Measurements from ENCODE around the gene VKORC1. TPM values are rescaled to one million over a fixed set of nuclear protein-coding genes. Genes with fewer than 3 reads are reported as not detected.
A peak's percentile ranks its signal among the peaks of the same experiment; 100 is the strongest.
"Not testable (repeated sequence)": the region's sequence is repeated elsewhere in the genome, so short reads cannot be mapped to it uniquely, and the experiment has no call there.

The VKORC1 gene
- total RNA-seq, 1 donor from 2014 or later: 53.0 TPM

DNA sequence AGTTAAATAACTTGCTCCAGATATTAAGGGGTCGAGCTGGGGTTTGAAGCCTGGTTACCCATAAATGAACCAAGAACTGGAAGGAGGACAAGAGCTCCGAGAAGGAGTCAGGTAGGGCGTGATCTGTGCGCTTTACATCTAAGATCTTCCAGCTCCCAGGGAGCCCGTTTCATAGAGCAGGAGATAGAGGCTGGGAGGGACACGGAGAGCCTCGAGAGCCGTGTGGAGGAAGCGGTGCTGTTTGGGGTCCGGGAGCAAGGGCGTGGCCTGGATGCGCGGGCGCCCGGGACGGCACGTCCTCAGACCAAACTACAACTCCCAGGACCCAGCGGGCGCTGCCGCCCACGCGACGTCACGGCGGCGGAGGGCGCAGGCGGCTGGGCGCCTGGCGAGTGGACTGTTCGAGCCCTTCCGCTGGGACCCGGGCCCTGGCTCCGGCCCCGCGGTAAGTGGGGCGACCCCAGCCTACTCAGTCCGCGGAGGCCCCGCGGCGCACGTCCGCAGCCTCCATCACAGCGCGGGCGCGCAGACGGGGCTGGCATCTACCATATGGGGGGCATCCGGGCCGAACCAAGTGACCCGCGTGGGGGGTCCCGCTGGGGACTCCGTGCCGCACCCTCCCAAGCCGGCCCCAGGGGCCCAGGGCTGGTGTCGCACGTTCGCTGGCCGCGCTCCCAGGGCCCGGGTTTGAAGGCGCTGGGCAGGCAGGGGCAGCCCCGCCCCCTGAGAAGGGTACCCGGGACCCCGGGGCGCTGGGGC, 13.6 kb upstream of the VKORC1 start, which contains the start of gene BCKDK:
Gene BCKDK (plus strand): TSS at position 352 of the 759 bp plus-strand sequence. CDS start 838 bp downstream, outside the sequence.
- no peaks in the 10 kb centered on the region for H3K9me3 Mint-ChIP-seq
- peak; percentile 69 for DNase-seq (ENCODE audit: low spot score)
- no peaks in the 10 kb centered on the region for H3K27me3 Mint-ChIP-seq (ENCODE audit: insufficient read depth)
- peak within 1 kb of the TSS; percentile 84 for H3K4me3 Mint-ChIP-seq
- intact Hi-C loops (cut with micrococcal nuclease): loop anchor here (2.0 to 5.0 kb wide), 5 partner anchors 13 to 351 kb away; partner anchors contain the start of genes ARMC5, FBXL19 and VKORC1
- peak within 1 kb of the TSS; percentile 86 for H3K27ac Mint-ChIP-seq
- H3K36me3 Mint-ChIP-seq (ENCODE audit: low read depth): peaks cover 21% of the 10 kb centered on the region
- peaks cover 22% of the 10 kb centered on the region for H3K4me1 Mint-ChIP-seq (ENCODE audit: low read depth)

DNA sequence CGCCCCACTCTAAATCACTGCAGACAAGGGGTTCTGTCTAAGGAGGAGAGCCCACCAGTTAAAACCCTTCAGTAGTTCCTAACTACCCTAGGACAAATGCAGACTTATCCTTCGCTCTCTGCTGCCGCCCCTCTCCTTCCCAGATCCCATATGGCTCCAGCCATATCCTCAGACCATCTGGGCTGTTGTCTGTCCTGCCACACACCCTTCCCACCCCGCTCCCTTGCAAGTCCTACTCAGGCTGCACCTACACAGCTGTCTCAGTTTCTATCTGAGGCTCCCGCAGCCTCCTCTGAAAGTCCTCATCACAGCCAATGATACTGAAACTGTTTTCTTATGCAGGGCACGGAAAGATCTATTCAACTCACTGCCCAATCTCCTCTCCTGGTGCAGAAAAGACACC, 12.9 kb upstream of the VKORC1 start:
- intact Hi-C loops (cut with micrococcal nuclease): loop anchor here (2.0 to 5.0 kb wide), 3 partner anchors 33 to 245 kb away; partner anchors contain the start of genes ZNF646 and ZNF668
- Mint-ChIP-seq H3K9me3 (no peaks in the 10 kb centered on the region), H3K27me3 (ENCODE audit: insufficient read depth) (no peaks in the 10 kb centered on the region), H3K27ac (peak overlapping the region; percentile 86), H3K4me3 (peak overlapping the region; percentile 84), H3K4me1 (ENCODE audit: low read depth) (peaks cover 22% of the 10 kb centered on the region), H3K36me3 (ENCODE audit: low read depth) (peaks cover 19% of the 10 kb centered on the region)
- no peak for DNase-seq (ENCODE audit: low spot score)

DNA sequence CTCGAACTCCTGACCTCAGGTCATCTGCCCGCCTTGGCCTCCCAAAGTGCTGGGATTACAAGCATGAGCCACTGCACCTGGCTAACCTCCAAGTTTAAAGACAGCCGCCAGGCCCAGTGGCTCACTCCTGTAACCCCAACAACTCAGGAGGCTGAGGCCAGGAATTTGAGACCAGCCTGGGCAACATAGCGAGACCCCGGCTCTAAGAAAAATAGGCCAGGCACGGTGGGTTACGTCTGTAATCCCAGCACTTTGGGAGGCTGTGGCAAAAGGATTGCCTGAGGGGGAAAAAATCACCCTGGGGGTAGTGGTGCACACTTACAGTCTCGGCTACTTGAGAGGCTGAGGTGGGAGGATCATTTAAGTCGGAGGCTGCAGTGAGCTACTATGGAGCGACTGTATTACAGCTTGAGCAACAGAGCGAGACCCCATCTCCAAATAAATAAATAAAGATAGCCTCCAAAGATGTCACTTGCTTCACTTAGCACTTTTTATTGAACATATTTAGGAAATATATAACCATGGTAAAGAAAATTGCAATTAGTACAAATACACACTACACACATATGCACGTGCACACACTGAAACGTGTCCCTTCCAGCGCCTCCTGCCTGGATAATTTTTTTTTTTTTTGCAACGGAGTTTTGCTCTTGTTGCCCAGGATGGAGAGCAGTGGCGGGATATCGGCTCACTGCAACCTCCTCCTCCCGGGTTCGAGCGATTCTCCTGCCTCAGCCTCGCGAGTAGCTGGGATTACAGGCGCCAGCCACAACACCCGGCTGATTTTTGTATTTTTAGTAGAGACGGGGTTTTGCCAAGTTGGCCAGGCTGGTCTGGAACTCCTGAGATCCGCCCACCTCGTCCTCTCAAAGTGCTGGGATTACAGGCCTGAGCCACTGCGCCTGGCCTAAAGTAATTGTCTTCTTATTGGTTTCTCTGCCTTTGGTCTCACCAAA, 12.2 kb upstream of the VKORC1 start:
- Mint-ChIP-seq H3K9me3 (no peaks in the 10 kb centered on the region), H3K27me3 (ENCODE audit: insufficient read depth) (no peaks in the 10 kb centered on the region), H3K4me3 (peak overlapping the region; percentile 84), H3K36me3 (ENCODE audit: low read depth) (peaks cover 17% of the 10 kb centered on the region), H3K4me1 (ENCODE audit: low read depth) (peaks cover 22% of the 10 kb centered on the region), H3K27ac (peak overlapping the region; percentile 86)
- no peak for DNase-seq (ENCODE audit: low spot score)
- intact Hi-C loops (cut with micrococcal nuclease): loop anchor here (2.0 to 5.0 kb wide), 3 partner anchors 32 to 246 kb away; partner anchors contain the start of genes ZNF646 and ZNF668

DNA sequence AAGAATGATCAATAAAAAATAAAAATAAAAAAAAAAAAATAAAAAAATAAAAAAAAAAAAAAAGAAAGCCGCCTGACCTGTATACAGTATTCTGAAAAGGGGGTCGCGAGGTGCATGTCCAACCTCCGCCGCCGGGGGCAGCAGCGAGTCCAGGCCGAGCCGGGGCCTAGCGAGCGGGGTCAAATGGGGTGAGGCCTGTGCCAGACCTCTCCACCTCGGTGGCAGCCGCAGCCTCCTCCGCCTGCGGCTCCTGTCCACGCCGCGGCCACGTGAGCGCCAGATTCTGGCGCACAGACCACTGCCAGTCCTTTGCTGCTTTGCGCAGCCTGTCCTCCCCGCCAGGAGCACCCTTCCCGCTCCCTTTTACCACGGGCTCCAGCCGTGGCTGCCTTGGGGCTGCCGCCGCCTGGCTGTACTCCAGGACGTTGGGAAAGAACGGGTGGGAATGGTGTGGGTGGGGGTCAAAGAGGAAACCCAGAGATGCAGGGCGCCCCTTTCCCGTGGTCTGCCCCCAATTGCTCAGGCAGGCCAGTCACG, 11.1 kb upstream of the VKORC1 start:
- Mint-ChIP-seq H3K27me3 (ENCODE audit: insufficient read depth) (no peaks in the 10 kb centered on the region), H3K4me1 (ENCODE audit: low read depth) (peaks cover 22% of the 10 kb centered on the region), H3K9me3 (no peaks in the 10 kb centered on the region), H3K36me3 (ENCODE audit: low read depth) (peaks cover 12% of the 10 kb centered on the region), H3K4me3 (no peak overlapping the region), H3K27ac (no peak overlapping the region)
- intact Hi-C loops (cut with micrococcal nuclease): loop anchor here (2.0 to 5.0 kb wide), 3 partner anchors 31 to 247 kb away; partner anchors contain the start of genes ZNF646 and ZNF668
- peak; percentile 72 for DNase-seq (ENCODE audit: low spot score)

DNA sequence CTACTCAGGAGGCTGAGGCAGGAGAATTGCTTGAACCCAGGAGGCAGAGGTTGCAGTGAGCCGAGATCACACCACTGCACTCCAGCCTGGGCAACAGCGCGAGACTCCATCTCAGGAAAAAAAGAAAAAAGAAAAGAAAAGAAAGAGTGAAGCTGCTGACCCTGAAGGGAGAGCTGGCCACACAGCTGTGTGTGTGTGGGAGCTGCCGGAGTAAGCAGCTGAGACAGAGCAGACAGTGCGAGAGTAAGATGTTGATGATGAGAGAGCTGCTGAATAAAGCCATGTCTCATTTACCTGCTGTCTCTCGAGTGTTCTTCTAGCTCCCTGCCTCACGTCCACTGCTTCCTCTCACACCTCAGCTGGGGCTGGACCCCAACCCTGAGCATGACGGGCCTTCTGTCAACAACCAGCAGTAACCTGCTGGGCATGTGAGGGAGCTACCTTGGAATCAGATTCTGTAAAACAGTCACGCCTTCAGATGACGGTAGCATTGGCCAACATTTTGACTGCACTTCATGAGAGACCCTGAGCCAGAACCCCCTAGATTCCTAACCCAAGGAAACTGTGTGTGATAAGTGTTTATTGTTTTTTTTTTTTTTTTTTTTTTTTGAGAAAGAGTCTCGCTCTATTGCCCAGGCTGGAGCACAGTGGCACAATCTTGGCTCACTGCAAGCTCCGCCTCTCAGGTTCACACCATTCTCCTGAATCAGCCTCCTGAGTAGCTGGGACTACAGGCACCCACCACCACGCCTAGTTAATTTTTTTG, 6.5 kb upstream of the VKORC1 start:
- H3K36me3 Mint-ChIP-seq (ENCODE audit: low read depth); DNase-seq (ENCODE audit: low spot score); intact Hi-C loops (cut with micrococcal nuclease); H3K27ac Mint-ChIP-seq; H3K4me3 Mint-ChIP-seq; H3K9me3 Mint-ChIP-seq; H3K4me1 Mint-ChIP-seq (ENCODE audit: low read depth); H3K27me3 Mint-ChIP-seq (ENCODE audit: insufficient read depth): not testable (repeated sequence)

DNA sequence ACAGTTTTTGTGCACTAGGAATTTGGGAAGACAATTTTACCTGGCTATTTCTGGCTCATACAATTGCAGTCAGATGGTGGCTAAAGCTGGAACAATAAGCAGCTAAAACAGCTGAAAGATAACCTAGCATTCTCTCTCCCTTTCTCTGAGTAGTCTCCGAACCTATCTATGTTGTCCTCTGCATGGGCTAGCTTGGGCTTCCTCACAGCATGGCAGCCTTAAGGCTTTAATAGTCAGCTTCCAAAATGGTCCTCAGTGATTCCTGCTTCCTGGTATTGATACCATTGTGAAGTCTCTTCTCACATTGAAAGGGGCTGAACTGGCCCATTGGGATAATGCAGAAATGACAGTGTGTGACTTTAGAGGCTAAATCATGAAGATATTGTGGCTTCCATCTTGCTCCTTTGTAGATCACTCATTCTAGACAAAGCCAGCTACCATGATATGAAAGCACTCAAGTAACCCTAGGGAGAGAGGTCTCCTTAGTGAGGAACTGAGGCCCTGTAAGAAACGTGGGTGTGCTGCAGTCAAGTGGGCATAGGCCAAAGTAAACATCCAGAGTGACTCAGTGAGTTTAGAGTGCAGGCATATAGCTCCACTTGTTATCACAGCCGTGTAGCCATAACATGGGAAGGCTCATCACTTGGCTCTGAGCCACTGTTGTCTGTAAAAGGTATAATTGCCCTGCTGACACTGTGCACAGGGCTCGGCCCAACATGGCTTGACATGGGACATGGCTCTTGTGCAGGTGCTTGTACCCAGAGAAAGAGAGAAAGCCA, 5.5 kb upstream of the VKORC1 start:
- no peak for DNase-seq (ENCODE audit: low spot score)
- no peak overlapping the region for H3K27ac Mint-ChIP-seq
- no peaks in the 10 kb centered on the region for H3K9me3 Mint-ChIP-seq
- H3K27me3 Mint-ChIP-seq (ENCODE audit: insufficient read depth): peaks cover 1% of the 10 kb centered on the region
- H3K4me1 Mint-ChIP-seq (ENCODE audit: low read depth): peaks cover 12% of the 10 kb centered on the region
- no peak overlapping the region for H3K4me3 Mint-ChIP-seq
- intact Hi-C loops (cut with micrococcal nuclease): no loop called here
- H3K36me3 Mint-ChIP-seq (ENCODE audit: low read depth): no peaks in the 10 kb centered on the region

DNA sequence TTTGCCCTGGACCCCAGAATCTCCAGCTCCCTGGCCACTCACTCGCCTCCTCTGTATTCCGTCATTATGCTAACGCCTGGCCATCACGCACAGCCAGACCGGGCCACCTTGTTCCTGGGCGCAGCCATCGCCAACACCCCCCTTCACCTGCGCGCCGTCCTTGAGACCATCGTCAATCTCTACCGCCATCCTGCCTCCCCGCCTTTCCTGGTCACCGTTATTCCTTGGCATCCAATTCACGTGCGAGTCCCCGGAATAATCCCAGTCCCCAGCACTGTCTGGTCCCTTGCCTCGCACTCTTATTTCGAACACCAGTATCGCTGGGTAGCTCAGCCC, 541 bp downstream of the VKORC1 start:
- H3K27ac Mint-ChIP-seq: peak overlapping the region; percentile 82
- H3K9me3 Mint-ChIP-seq: no peaks in the 10 kb centered on the region
- H3K36me3 Mint-ChIP-seq (ENCODE audit: low read depth): peaks cover 5% of the 10 kb centered on the region
- DNase-seq (ENCODE audit: low spot score): no peak
- intact Hi-C loops (cut with micrococcal nuclease): loop anchor here (1.0 to 5.0 kb wide), 9 partner anchors 15 to 348 kb away; partner anchors contain the start of genes BCKDK, FBXL19, KAT8 and SETD1A
- H3K4me1 Mint-ChIP-seq (ENCODE audit: low read depth): peaks cover 27% of the 10 kb centered on the region
- peak overlapping the region; percentile 95 for H3K4me3 Mint-ChIP-seq
- no peaks in the 10 kb centered on the region for H3K27me3 Mint-ChIP-seq (ENCODE audit: insufficient read depth)

DNA sequence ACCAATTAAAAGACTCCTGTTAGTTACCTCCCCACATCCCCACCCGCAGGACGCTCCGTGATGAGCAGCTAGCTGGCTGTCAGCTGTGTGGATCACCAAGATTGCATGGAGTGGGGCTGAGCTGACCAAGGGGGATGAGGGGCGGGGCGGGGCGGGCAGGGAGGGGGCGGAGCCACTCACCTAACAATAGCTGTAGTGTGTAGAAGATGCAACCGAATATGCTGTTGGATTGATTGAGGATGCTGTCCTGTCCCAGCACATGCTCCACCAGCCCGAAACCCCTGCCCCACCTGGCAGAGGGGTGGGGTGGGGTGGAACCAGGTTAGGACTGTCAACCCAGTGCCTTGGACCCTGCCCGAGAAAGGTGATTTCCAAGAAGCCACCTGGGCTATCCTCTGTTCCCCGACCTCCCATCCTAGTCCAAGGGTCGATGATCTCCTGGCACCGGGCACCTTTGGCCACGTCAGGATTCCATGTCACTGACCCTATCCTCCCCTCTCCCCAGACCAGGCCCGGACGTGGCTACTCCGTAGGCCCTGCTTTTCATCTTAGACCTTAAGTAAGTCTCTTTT, 1.4 kb downstream of the VKORC1 start:
- Mint-ChIP-seq H3K36me3 (ENCODE audit: low read depth) (peaks cover 5% of the 10 kb centered on the region), H3K4me3 (peak overlapping the region; percentile 71)

DNA sequence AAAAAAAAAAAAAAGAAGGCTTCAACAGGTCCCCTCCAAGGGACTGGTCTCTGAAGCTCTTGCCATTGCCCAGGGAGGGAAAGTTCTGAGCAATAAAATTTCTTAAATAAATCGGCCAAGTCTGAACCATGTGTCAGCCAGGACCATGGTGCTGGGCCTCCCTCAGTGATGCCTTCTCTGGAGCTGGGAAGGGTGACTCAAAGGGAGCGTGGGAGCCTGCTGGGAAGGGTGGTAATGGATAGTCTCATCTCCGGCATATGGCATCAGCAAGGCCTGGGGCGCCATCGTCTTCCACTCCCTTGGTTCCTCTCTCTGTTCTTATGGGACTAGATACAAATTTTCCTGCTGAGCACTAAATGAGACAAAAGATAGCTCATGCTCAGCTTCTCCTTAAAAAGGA, 2.3 kb downstream of the VKORC1 start:
- Mint-ChIP-seq H3K4me3 (peak overlapping the region; percentile 56), H3K27me3 (ENCODE audit: insufficient read depth) (no peaks in the 10 kb centered on the region), H3K36me3 (ENCODE audit: low read depth) (peaks cover 5% of the 10 kb centered on the region), H3K27ac (no peak overlapping the region), H3K4me1 (ENCODE audit: low read depth) (peaks cover 27% of the 10 kb centered on the region), H3K9me3 (no peaks in the 10 kb centered on the region)
- intact Hi-C loops (cut with micrococcal nuclease): loop anchor here (5.0 kb wide), 1 partner anchor 350 kb away; the partner anchor contains the start of gene ZNF843
- no peak for DNase-seq (ENCODE audit: low spot score)

More for the DNA sequence above, 1.4 kb downstream of the VKORC1 start:
- H3K27ac Mint-ChIP-seq: no peak overlapping the region
- intact Hi-C loops (cut with micrococcal nuclease): loop anchor here (5.0 kb wide), 1 partner anchor 349 kb away; the partner anchor contains the start of gene ZNF843
- no peak for DNase-seq (ENCODE audit: low spot score)
- H3K9me3 Mint-ChIP-seq: no peaks in the 10 kb centered on the region
- H3K27me3 Mint-ChIP-seq (ENCODE audit: insufficient read depth): no peaks in the 10 kb centered on the region
- peaks cover 27% of the 10 kb centered on the region for H3K4me1 Mint-ChIP-seq (ENCODE audit: low read depth)

DNA sequence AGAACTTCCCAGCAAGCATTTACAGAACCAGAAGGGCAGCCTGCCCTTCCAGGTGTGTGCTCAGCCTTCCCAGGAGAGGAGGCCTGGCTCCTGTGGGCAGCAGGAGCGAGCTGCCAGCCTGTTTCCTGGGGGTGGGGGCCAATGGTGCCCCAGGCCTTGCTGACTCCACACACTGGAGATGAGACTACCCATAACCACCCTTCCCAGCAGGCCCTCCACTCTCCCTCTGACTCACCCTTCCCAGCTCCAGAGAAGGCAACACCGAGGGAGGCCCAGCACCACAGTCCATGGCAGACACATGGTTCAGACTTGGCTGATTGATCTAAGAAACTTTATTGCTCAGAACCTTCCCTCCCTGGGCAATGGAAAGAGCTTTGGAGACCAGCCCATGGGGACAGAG, 4.1 kb downstream of the VKORC1 start:
- H3K27me3 Mint-ChIP-seq (ENCODE audit: insufficient read depth): no peaks in the 10 kb centered on the region
- intact Hi-C loops (cut with micrococcal nuclease): loop anchor here (5.0 kb wide), 1 partner anchor 352 kb away; the partner anchor contains the start of gene ZNF843
- no peak for DNase-seq (ENCODE audit: low spot score)
- peaks cover 8% of the 10 kb centered on the region for H3K36me3 Mint-ChIP-seq (ENCODE audit: low read depth)
- H3K4me1 Mint-ChIP-seq (ENCODE audit: low read depth): peaks cover 18% of the 10 kb centered on the region
- no peak overlapping the region for H3K4me3 Mint-ChIP-seq
- H3K27ac Mint-ChIP-seq: peak overlapping the region; percentile 23
- no peaks in the 10 kb centered on the region for H3K9me3 Mint-ChIP-seq

DNA sequence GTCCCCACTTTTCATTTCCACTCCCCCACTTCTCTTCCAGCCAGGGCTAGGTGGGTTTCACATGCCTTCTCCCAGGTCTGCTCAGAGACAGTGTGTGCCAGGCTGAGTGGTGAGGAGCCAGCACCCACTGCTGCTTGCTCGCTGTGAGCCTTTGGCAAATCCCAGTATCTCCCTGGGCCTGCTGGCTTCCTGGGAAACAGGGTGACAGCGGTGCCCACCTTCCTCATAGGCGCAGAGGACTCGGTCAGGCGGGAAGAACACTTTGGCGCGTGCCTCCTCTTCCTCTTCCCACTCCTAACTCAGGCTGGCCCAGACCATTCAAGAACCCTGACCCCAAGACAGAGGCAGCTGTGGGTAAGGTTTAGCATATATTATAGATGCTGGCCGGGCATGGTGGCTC, 5.4 kb downstream of the VKORC1 start:
- intact Hi-C loops (cut with micrococcal nuclease): no loop called here
- no peak overlapping the region for H3K27ac Mint-ChIP-seq
- no peak for DNase-seq (ENCODE audit: low spot score)
- peaks cover 10% of the 10 kb centered on the region for H3K36me3 Mint-ChIP-seq (ENCODE audit: low read depth)
- H3K27me3 Mint-ChIP-seq (ENCODE audit: insufficient read depth): no peaks in the 10 kb centered on the region
- H3K9me3 Mint-ChIP-seq: no peaks in the 10 kb centered on the region
- peaks cover 12% of the 10 kb centered on the region for H3K4me1 Mint-ChIP-seq (ENCODE audit: low read depth)
- no peak overlapping the region for H3K4me3 Mint-ChIP-seq

All from activated T-helper 1 cell treated with anti-CD3 and anti-CD28 coated beads, Interleukin-12 subunit alpha, Interleukin-12 subunit beta, Interleukin-2, Interleukin-4 antibody, amounts not matched to agents 30 ng/mL and 10 ng/mL and 1 ng/mL, durations not matched to agents 14 hours and 24 hours and 36 hours (primary cell).